Mammary microvascular endothelial cell (primary cell): ENCODE data around the gene TINCR. TPM values are rescaled to one million over a fixed set of nuclear protein-coding genes. Genes with fewer than 3 reads are reported as not detected.

ENCODE experiments used
- total RNA-seq: library from RNA; depleted of rRNA; stranded (reverse); fragments of >200 nt; gene quantifications from 2 replicates; pipeline ENCODE4 v1.2.3, GENCODE V29; 2015

TINCR gene
- total RNA-seq: 0.15 and 0.53 TPM in 2 replicates

DNA sequence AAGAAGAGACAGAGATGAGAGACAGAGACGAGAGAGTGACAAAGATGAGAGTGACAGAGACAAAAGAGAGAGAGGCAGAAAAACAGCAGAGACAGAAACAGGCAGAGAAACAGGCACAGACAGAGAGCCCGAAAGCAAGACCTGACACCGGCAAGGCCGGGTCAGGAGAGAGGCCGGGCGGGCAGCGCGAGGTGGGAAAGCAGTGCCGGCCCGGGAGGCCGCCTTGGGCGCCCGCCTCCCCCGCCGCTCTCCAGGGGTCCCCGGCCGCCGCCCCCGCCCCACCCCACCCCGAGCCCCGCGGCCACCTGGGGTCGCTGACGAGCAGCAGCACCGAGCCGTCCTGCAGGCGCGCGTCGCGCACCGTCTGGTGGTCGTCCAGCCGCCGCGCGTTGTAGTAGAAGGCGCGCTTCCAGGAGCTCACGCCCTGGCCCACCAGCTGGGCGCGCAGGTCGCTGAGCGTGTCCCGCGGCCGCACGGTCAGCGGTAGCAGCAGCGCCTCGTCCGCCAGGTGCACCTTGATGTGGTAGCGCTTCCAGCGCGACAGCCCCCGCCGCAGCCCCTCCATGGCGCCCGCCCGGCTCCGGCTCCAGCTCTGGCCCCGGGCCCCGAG lies at the start of gene TINCR:
Gene TINCR, minus strand, starts transcription at position 594 of the 610 bp plus-strand sequence.

Other genes with a start within 250 kb of the TINCR start
- gene PTPRS, start 227.1 kb downstream of the TINCR start, total RNA-seq: 3.8 and 5.4 TPM in 2 replicates
- gene ZNRF4, start 112.5 kb downstream of the TINCR start, total RNA-seq: not detected in 2 replicates
- 12.5 and 18.2 TPM in 2 replicates for gene SAFB2, start 54.8 kb upstream of the TINCR start, total RNA-seq
- 27.6 and 39.0 TPM in 2 replicates for gene SAFB, start 55.1 kb upstream of the TINCR start, total RNA-seq
- gene MICOS13, start 112.6 kb upstream of the TINCR start, total RNA-seq: 59.6 and 66.4 TPM in 2 replicates
- 2.6 and 4.5 TPM in 2 replicates for gene HSD11B1L, start 113.1 kb upstream of the TINCR start, total RNA-seq
- 1,353 and 1,639 TPM in 2 replicates for gene RPL36, start 122.3 kb upstream of the TINCR start, total RNA-seq
- 115 and 130 TPM in 2 replicates for gene LONP1, start 152.2 kb upstream of the TINCR start, total RNA-seq
- not detected in 2 replicates for gene CATSPERD, start 152.7 kb upstream of the TINCR start, total RNA-seq
- gene PRR22, start 216.8 kb upstream of the TINCR start, total RNA-seq: 0.44 and 0.60 TPM in 2 replicates
- 34.8 and 43.3 TPM in 2 replicates for gene DUS3L, start 223.2 kb upstream of the TINCR start, total RNA-seq
- gene NRTN, start 237.1 kb upstream of the TINCR start, total RNA-seq: not detected in 2 replicates